ENCODE results near the gene VPS52.

The VPS52 gene

GRCh38 chr6:33306356-33306755 lies 34.7 kb upstream of the VPS52 start:
- Mint-ChIP-seq H3K27ac (no peak overlapping the region), H3K4me1 (no peaks in the 10 kb centered on the region), H3K9me3 (no peaks in the 10 kb centered on the region), H3K27me3 (ENCODE audit: low read depth) (peaks cover 3% of the 10 kb centered on the region), H3K36me3 (ENCODE audit: low read depth) (peaks cover 17% of the 10 kb centered on the region), H3K4me3 (no peak overlapping the region)
- TF ChIP-seq CTCF (IDR thresholded peaks at IDR 0.05; ENCODE audit: unreplicated experiment in 3 of 3): no peak

GRCh38 chr6:33305052-33305451 lies 33.4 kb upstream of the VPS52 start:
- H3K27me3 Mint-ChIP-seq (ENCODE audit: low read depth): peaks cover 3% of the 10 kb centered on the region
- no peak overlapping the region for H3K27ac Mint-ChIP-seq
- H3K9me3 Mint-ChIP-seq: no peaks in the 10 kb centered on the region
- peaks cover 18% of the 10 kb centered on the region for H3K36me3 Mint-ChIP-seq (ENCODE audit: low read depth)
- no peak for TF ChIP-seq CTCF (IDR thresholded peaks at IDR 0.05; ENCODE audit: unreplicated experiment in 3 of 3)
- H3K4me1 Mint-ChIP-seq: peaks cover 1% of the 10 kb centered on the region
- H3K4me3 Mint-ChIP-seq: no peak overlapping the region

- Mint-ChIP-seq H3K4me1 (peaks cover 10% of the 10 kb centered on the region), H3K27me3 (ENCODE audit: low read depth) (peaks cover 3% of the 10 kb centered on the region), H3K27ac (no peak overlapping the region), H3K36me3 (ENCODE audit: low read depth) (peaks cover 18% of the 10 kb centered on the region), H3K4me3 (no peak overlapping the region), H3K9me3 (no peaks in the 10 kb centered on the region)
- no peak for TF ChIP-seq CTCF (IDR thresholded peaks at IDR 0.05; ENCODE audit: unreplicated experiment in 3 of 3)
Measured at GRCh38 chr6:33304216-33304615, 32.5 kb upstream of the VPS52 start.

- H3K4me1 Mint-ChIP-seq: peaks cover 10% of the 10 kb centered on the region
- no peak for TF ChIP-seq CTCF (IDR thresholded peaks at IDR 0.05; ENCODE audit: unreplicated experiment in 3 of 3)
- H3K27me3 Mint-ChIP-seq (ENCODE audit: low read depth): peaks cover 3% of the 10 kb centered on the region
- no peaks in the 10 kb centered on the region for H3K9me3 Mint-ChIP-seq
- H3K27ac Mint-ChIP-seq: peak overlapping the region in 1 of 3 experiments; percentile 31
- peaks cover 13% of the 10 kb centered on the region for H3K36me3 Mint-ChIP-seq (ENCODE audit: low read depth)
- H3K4me3 Mint-ChIP-seq: peak overlapping the region; percentile 36 to 93 (median 50)
Measured at GRCh38 chr6:33301877-33302276, 30.2 kb upstream of the VPS52 start.

GRCh38 chr6:33299237-33299944 lies 27.7 kb upstream of the VPS52 start:
- Mint-ChIP-seq H3K36me3 (ENCODE audit: low read depth) (peaks cover 5% of the 10 kb centered on the region), H3K9me3 (no peaks in the 10 kb centered on the region), H3K27me3 (ENCODE audit: low read depth) (peaks cover 3% of the 10 kb centered on the region), H3K4me3 (peak overlapping the region; percentile 93 to 100 (median 96)), H3K4me1 (peaks cover 16% of the 10 kb centered on the region), H3K27ac (peak overlapping the region; percentile 94 to 96 (median 96))
- TF ChIP-seq CTCF (IDR thresholded peaks at IDR 0.05; ENCODE audit: unreplicated experiment in 3 of 3): peak; percentile 63 to 75 (median 72)

- H3K27ac Mint-ChIP-seq: peak within 1 kb of the TSS; percentile 94 to 97 (median 96)
- H3K4me1 Mint-ChIP-seq: peaks cover 16% of the 10 kb centered on the region
- peaks cover 10% of the 10 kb centered on the region for H3K36me3 Mint-ChIP-seq (ENCODE audit: low read depth)
- TF ChIP-seq CTCF (IDR thresholded peaks at IDR 0.05; ENCODE audit: unreplicated experiment in 3 of 3): no peak
- H3K9me3 Mint-ChIP-seq: no peaks in the 10 kb centered on the region
- peaks cover 1% of the 10 kb centered on the region for H3K27me3 Mint-ChIP-seq (ENCODE audit: low read depth)
- H3K4me3 Mint-ChIP-seq: peak within 1 kb of the TSS; percentile 93 to 100 (median 96)
Measured at GRCh38 chr6:33298773-33299236, 27.1 kb upstream of the VPS52 start, which contains the start of gene RGL2. Gene RGL2 (minus strand): TSS chr6:33298942. CDS start chr6:33298610, 332 bp downstream.

All from nephron (organoid).